MCF 10A (cell line): ENCODE measurements around the gene STPG1. TPM values are rescaled to one million over a fixed set of nuclear protein-coding genes. Genes with fewer than 3 reads are reported as not detected.

ENCODE experiments used
- BruUV-seq: library from RNA; stranded (reverse); fragments of 400-500 nt; replicated peaks from 2 replicates; lab custom pipeline; 2021; lab: Mats Ljungman, UMichigan
- CTCF ChIA-PET: fragments of 300-600 bp; sonication (Branson Sonifier 250); formaldehyde crosslinking; extraction: SDS; loops from one replicate; lab custom pipeline; 2021; ENCODE audit warnings: antibody characterized with exemption, inconsistent platforms; lab: Yijun Ruan, JAX
- POLR2A ChIA-PET: fragments of 300-600, 350-650 bp; sonication (Branson Sonifier 250); formaldehyde crosslinking; extraction: SDS; loops from one replicate; lab custom pipeline; 2020; ENCODE audit warnings: antibody characterized with exemption, inconsistent platforms; lab: Yijun Ruan, JAX
- DNase-seq: peaks from one replicate; pipeline ENCODE4 v3.0.0-alpha.2; 2018; ENCODE audit not compliant: unreplicated experiment
- H3K27ac Mint-ChIP-seq: one replicate; pipeline ENCODE4 v1.8.0; 2022; ENCODE audit warnings: mild to moderate bottlenecking, low read depth, mixed read lengths; ENCODE audit not compliant: unreplicated experiment
- H3K27me3 Mint-ChIP-seq: one replicate; pipeline ENCODE4 v1.8.0; 2022; ENCODE audit warnings: mixed read lengths; ENCODE audit not compliant: insufficient read depth, unreplicated experiment
- H3K36me3 Mint-ChIP-seq: one replicate; pipeline ENCODE4 v1.8.0; 2022; ENCODE audit warnings: mild to moderate bottlenecking, moderate library complexity, mixed read lengths; ENCODE audit not compliant: insufficient read depth, unreplicated experiment
- H3K4me1 Mint-ChIP-seq: one replicate; pipeline ENCODE4 v1.8.0; 2022; ENCODE audit warnings: mixed read lengths; ENCODE audit not compliant: insufficient read depth, unreplicated experiment
- H3K4me3 Mint-ChIP-seq: one replicate; pipeline ENCODE4 v1.8.0; 2022; ENCODE audit warnings: mild to moderate bottlenecking, moderate library complexity, mixed read lengths; ENCODE audit not compliant: unreplicated experiment
- H3K9me3 Mint-ChIP-seq: one replicate; pipeline ENCODE4 v1.8.0; 2022; ENCODE audit warnings: mixed read lengths; ENCODE audit not compliant: unreplicated experiment
- CTCF ChIP-seq: fragments of 200-600 bp; IDR thresholded peaks from one replicate; pipeline ENCODE4 v1.8.0; 2022; ENCODE audit warnings: antibody characterized with exemption, mild to moderate bottlenecking; ENCODE audit not compliant: unreplicated experiment
- intact Hi-C: fragments of 100-400 bp; cut with micrococcal nuclease; formaldehyde crosslinking; loops from 2 replicates; pipeline ENCODE4 v1.14.1; 2022
- total RNA-seq: library from RNA; stranded (reverse); gene quantifications from 2 replicates; pipeline ENCODE4 v1.2.3, GENCODE V29; 2022

The STPG1 gene
- total RNA-seq, 1 experiment from 2014 or later: 19.7 TPM

GRCh38 chr1:24369199-24369598, 44.4 kb downstream of the STPG1 start:
- ChIA-PET CTCF (interaction anchor here (0.9 to 1.8 kb wide), 3 partner anchors 10 to 167 kb away, joined by 4 to 6 read pairs (median 5); no protein-coding TSS in a partner anchor), POLR2A (interaction anchor here (7.2 kb wide), 1 partner anchor 9 kb away, joined by 78 read pairs; no protein-coding TSS in a partner anchor)
- no TSS peak for BruUV-seq
- H3K27ac Mint-ChIP-seq: no peak overlapping the region
- no peaks in the 10 kb centered on the region for H3K27me3 Mint-ChIP-seq
- no peaks in the 10 kb centered on the region for H3K9me3 Mint-ChIP-seq
- H3K4me3 Mint-ChIP-seq: no peak overlapping the region
- DNase-seq: peak; percentile 87
- peaks cover 16% of the 10 kb centered on the region for H3K4me1 Mint-ChIP-seq
- H3K36me3 Mint-ChIP-seq: peaks cover 13% of the 10 kb centered on the region
- intact Hi-C loops: no loop called here
- no peak for TF ChIP-seq CTCF

- Mint-ChIP-seq H3K36me3 (peaks cover 14% of the 10 kb centered on the region), H3K9me3 (no peaks in the 10 kb centered on the region), H3K27ac (no peak overlapping the region), H3K4me1 (peaks cover 33% of the 10 kb centered on the region), H3K27me3 (no peaks in the 10 kb centered on the region), H3K4me3 (no peak overlapping the region)
- TF ChIP-seq CTCF: no peak
- POLR2A ChIA-PET: interaction anchor here (1.0 to 7.2 kb wide), 3 partner anchors 12 to 275 kb away, joined by 3 to 78 read pairs (median 18); no protein-coding TSS in a partner anchor
- DNase-seq: no peak
- intact Hi-C loops: no loop called here
- no TSS peak for BruUV-seq
- CTCF ChIA-PET: interaction anchor here (0.6 to 3.8 kb wide), 6 partner anchors 10 to 168 kb away, joined by 3 to 13 read pairs (median 6); no protein-coding TSS in a partner anchor
These were observed 46.9 kb downstream of the STPG1 start for GRCh38 chr1:24366707-24367106.

- intact Hi-C loops: no loop called here
- H3K4me1 Mint-ChIP-seq: peaks cover 33% of the 10 kb centered on the region
- POLR2A ChIA-PET: interaction anchor here (0.7 to 7.2 kb wide), 13 partner anchors 12 to 163 kb away, joined by 3 to 78 read pairs (median 6); partner anchors contain the start of gene GRHL3
- CTCF ChIA-PET: interaction anchor here (0.6 to 3.8 kb wide), 8 partner anchors 10 to 163 kb away, joined by 3 to 13 read pairs (median 6); no protein-coding TSS in a partner anchor
- peak overlapping the region; percentile 28 for H3K4me3 Mint-ChIP-seq
- H3K27ac Mint-ChIP-seq: peak overlapping the region; percentile 89
- BruUV-seq: no TSS peak
- DNase-seq: peak; percentile 98
- peaks cover 14% of the 10 kb centered on the region for H3K36me3 Mint-ChIP-seq
- no peak for TF ChIP-seq CTCF
- H3K9me3 Mint-ChIP-seq: no peaks in the 10 kb centered on the region
- no peaks in the 10 kb centered on the region for H3K27me3 Mint-ChIP-seq
These were observed 48.5 kb downstream of the STPG1 start for GRCh38 chr1:24364975-24365678.

- CTCF ChIA-PET: interaction anchor here (0.6 to 3.8 kb wide), 5 partner anchors 10 to 163 kb away, joined by 3 to 12 read pairs (median 5); no protein-coding TSS in a partner anchor
- Mint-ChIP-seq H3K9me3 (no peaks in the 10 kb centered on the region), H3K4me1 (peaks cover 33% of the 10 kb centered on the region), H3K27ac (peak overlapping the region; percentile 89), H3K4me3 (no peak overlapping the region), H3K27me3 (no peaks in the 10 kb centered on the region), H3K36me3 (peaks cover 14% of the 10 kb centered on the region)
- BruUV-seq: no TSS peak
- intact Hi-C loops: no loop called here
- DNase-seq: peak; percentile 39
- no peak for TF ChIP-seq CTCF
- POLR2A ChIA-PET: interaction anchor here (0.9 to 7.2 kb wide), 9 partner anchors 14 to 163 kb away, joined by 3 to 78 read pairs (median 13); partner anchors contain the start of gene GRHL3
These were observed 49.0 kb downstream of the STPG1 start for GRCh38 chr1:24364605-24364974.
